GM12878 (cell line): ENCODE results near the gene ZNF512. TPM values are rescaled to one million over a fixed set of nuclear protein-coding genes. Genes with fewer than 3 reads are reported as not detected.

Experiments used
- ATAC-seq: fragments of 200-7000 bp; cut with Tn5 transposase; 3 replicates; pipeline ENCODE4 v1.9.1; 2020; ENCODE audit warnings: mild to moderate bottlenecking, moderate library complexity
- BruUV-seq: library from RNA; stranded (reverse); fragments of 400-500 nt; replicated peaks from 2 replicates; lab custom pipeline; 2021; lab: Mats Ljungman, UMichigan
- CTCF ChIA-PET: fragments of 300-600 bp; sonication (Branson Sonifier 250); formaldehyde crosslinking; extraction: SDS; loops from one replicate; lab custom pipeline; 2021; ENCODE audit warnings: inconsistent platforms; lab: Yijun Ruan, JAX
- POLR2A ChIA-PET: fragments of 350-600 bp; formaldehyde crosslinking; extraction: SDS; loops from one replicate; lab custom pipeline; 2021; ENCODE audit warnings: inconsistent platforms; lab: Charles Lee
- RAD21 ChIA-PET: fragments of 300-600 bp; sonication (Branson Sonifier 250); formaldehyde crosslinking; loops from one replicate; lab custom pipeline; 2023; ENCODE audit warnings: antibody characterized with exemption; ENCODE audit not compliant: unreplicated experiment; lab: Charles Lee
- SMC1A ChIA-PET: fragments of 300-600 bp; sonication (Branson Sonifier 250); formaldehyde crosslinking; loops from one replicate; lab custom pipeline; 2023; ENCODE audit not compliant: unreplicated experiment, uncharacterized antibody; lab: Charles Lee
- DNase-seq: peaks from one replicate; pipeline ENCODE4 v3.0.0-alpha.2; 2011; ENCODE audit warnings: low read depth, low spot score
- FAIRE-seq: peaks from 3 replicates; lab custom pipeline; 2011; peaks lifted over from hg19 to GRCh38; lab: Jason Lieb, UNC
- H2AFZ ChIP-seq: 2 replicates; pipeline ENCODE4 v1.6.0; 2011; ENCODE audit warnings: low read depth, low read length, control low read depth; ENCODE audit not compliant: control insufficient read depth
- H3K27ac ChIP-seq: 2 replicates; pipeline ENCODE4 v1.5.1; 2011; ENCODE audit warnings: control low read depth; ENCODE audit not compliant: control insufficient read depth, insufficient read depth
- H3K27me3 ChIP-seq, 2 experiments: replicated peaks in 1 of 2; 2 replicates each; pipeline versions ENCODE4 v1.6.0 to v1.6.1; 2011; ENCODE audit warnings: low read length in 1 of 2; ENCODE audit not compliant: control insufficient read depth in 2 of 2, insufficient read depth in 2 of 2
- H3K36me3 ChIP-seq, 2 experiments: 2 replicates each; pipeline ENCODE4 v1.5.1; 2011; ENCODE audit warnings: low read length in 1 of 2; ENCODE audit not compliant: control insufficient read depth in 2 of 2, insufficient read depth in 2 of 2
- H3K4me1 ChIP-seq: 2 replicates; pipeline ENCODE4 v1.6.1; 2011; ENCODE audit warnings: mild to moderate bottlenecking, low read length, moderate library complexity, mixed read lengths; ENCODE audit not compliant: control insufficient read depth, insufficient read depth
- H3K4me2 ChIP-seq: 2 replicates; pipeline ENCODE4 v1.6.0; 2011; ENCODE audit warnings: control low read depth; ENCODE audit not compliant: control insufficient read depth, insufficient read depth
- H3K4me3 ChIP-seq: fragments of 200-600 bp; sonication (generic); 2 replicates; pipeline ENCODE4 v1.5.1; 2016
- H3K79me2 ChIP-seq: 2 replicates; pipeline ENCODE4 v1.6.0; 2011; ENCODE audit warnings: low read length; ENCODE audit not compliant: control insufficient read depth, insufficient read depth
- H3K9ac ChIP-seq: 2 replicates; pipeline ENCODE4 v1.8.0; 2011; ENCODE audit warnings: low read length, control low read depth, mixed read lengths; ENCODE audit not compliant: control insufficient read depth, insufficient read depth
- H3K9me3 ChIP-seq: replicated peaks from 3 replicates; pipeline ENCODE4 v1.5.1; 2011; ENCODE audit warnings: mild to moderate bottlenecking, low read length; ENCODE audit not compliant: control insufficient read depth, insufficient read depth
- H4K20me1 ChIP-seq: 2 replicates; pipeline ENCODE4 v1.6.0; 2011; ENCODE audit not compliant: control insufficient read depth, insufficient read depth
- CREM ChIP-seq: IDR thresholded peaks from 2 replicates; pipeline ENCODE4 v1.6.1; 2014; ENCODE audit warnings: antibody characterized with exemption, low read depth
- FOS ChIP-seq: IDR thresholded peaks from 3 replicates; pipeline ENCODE4 v1.6.1; 2011; ENCODE audit warnings: borderline replicate concordance; ENCODE audit not compliant: insufficient read length; ENCODE audit errors: extremely low read depth
- HCFC1 ChIP-seq: fragments of 150-350 bp; IDR thresholded peaks from 2 replicates; pipeline ENCODE4 v1.6.1; 2014; ENCODE audit warnings: low read length
- IKZF2 ChIP-seq, 2 experiments: fragments of 450-650 bp; IDR thresholded peaks; 2 replicates each; pipeline ENCODE4 v1.6.1; 2017; ENCODE audit warnings: mild to moderate bottlenecking in 2 of 2, moderate library complexity in 2 of 2
- JUND ChIP-seq: IDR thresholded peaks from 2 replicates; pipeline ENCODE4 v1.6.1; 2012; ENCODE audit warnings: low read depth, mild to moderate bottlenecking, low read length, improper control_type of control experiment, moderate library complexity
- NFXL1 ChIP-seq: fragments of 450-650 bp; IDR thresholded peaks from 2 replicates; pipeline ENCODE4 v1.6.1; 2017; ENCODE audit warnings: antibody characterized with exemption, mild to moderate bottlenecking, borderline replicate concordance
- NFYA ChIP-seq: IDR thresholded peaks from 2 replicates; pipeline ENCODE4 v1.6.1; 2011; ENCODE audit warnings: low read depth, mild to moderate bottlenecking, low read length, improper control_type of control experiment, borderline replicate concordance
- RCOR1 ChIP-seq: conservative IDR thresholded peaks from 2 replicates; pipeline ENCODE4 v1.6.1; 2012; ENCODE audit warnings: low read depth, low read length, improper control_type of control experiment
- RUNX3 ChIP-seq: IDR thresholded peaks from 2 replicates; pipeline ENCODE4 v1.6.1; 2012; ENCODE audit warnings: low read length, inconsistent platforms
- SMAD5 ChIP-seq: IDR thresholded peaks from 2 replicates; pipeline ENCODE4 v1.6.1; 2016; ENCODE audit warnings: antibody characterized with exemption, low read depth
- TCF3 ChIP-seq: IDR thresholded peaks from 2 replicates; pipeline ENCODE4 v1.6.1; 2012; ENCODE audit warnings: low read depth, mild to moderate bottlenecking, low read length, borderline replicate concordance; ENCODE audit not compliant: insufficient read depth
- YBX1 ChIP-seq: fragments of 450-650 bp; IDR thresholded peaks from 2 replicates; pipeline ENCODE4 v1.6.1; 2016; ENCODE audit warnings: antibody characterized with exemption
- ZNF622 ChIP-seq: fragments of 450-650 bp; IDR thresholded peaks from 2 replicates; pipeline ENCODE4 v1.6.1; 2017; ENCODE audit warnings: mild to moderate bottlenecking, inconsistent platforms
- WGBS: methylation state at CpG from one replicate; pipeline ENCODE4 v1.1.6; 2016; ENCODE audit warnings: low lambda C conversion rate; ENCODE audit not compliant: insufficient replicate concordance, insufficient coverage; ENCODE audit errors: missing lambda C conversion rate; 5-methylcytosine and 5-hydroxymethylcytosine counted together
- in situ Hi-C: fragments of 300-500 bp; cut with MboI; formaldehyde crosslinking; loops from 9 replicates; pipeline ENCODE4 v1.14.3; 2018; ENCODE audit warnings: mixed read lengths
- intact Hi-C: fragments of 100-400 bp; cut with micrococcal nuclease; formaldehyde crosslinking; loops from one replicate; pipeline ENCODE4 v1.14.2; 2022; ENCODE audit not compliant: unreplicated experiment
- polyA plus RNA-seq, 11 experiments: library from polyadenylated mRNA; depleted of rRNA in 4 of 11; unstranded in 6 of 11; stranded (reverse) in 5 of 11; fragments of >200 nt; fragmentation: Nextera tagmentation in 4 of 11; fragmentation: Illumina TruSeq in 1 of 11; extraction: Ambion mirVana in 4 of 11; extraction: Trizol in 1 of 11; gene quantifications; 1 replicate in 1 of 11; 2 replicates in 10 of 11; pipeline versions ENCODE4 v1.2.1 to v1.2.3, GENCODE V29; 2011 to 2016; ENCODE audit warnings: inconsistent platforms in 2 of 11, missing spikeins in 2 of 11, low read depth in 1 of 11
- total RNA-seq, 4 experiments: library from RNA; depleted of rRNA in 3 of 4; stranded (reverse); fragments of >200 nt in 3 of 4; fragmentation: Illumina TruSeq in 1 of 4; extraction: Trizol in 1 of 4; gene quantifications; 2 replicates each; pipeline versions ENCODE4 v1.2.1 to v1.2.3, GENCODE V29; 2013 to 2021
- TF ChIP-seq, protein P1 (sequence below): fragments of 450-650 bp; formaldehyde crosslinking; IDR thresholded peaks from 2 replicates; pipeline ENCODE4 v1.5.0; 2022; ENCODE audit warnings: mild to moderate bottlenecking, missing genetic modification characterization
- TF ChIP-seq, protein P2 (sequence below): fragments of 150-350 bp; IDR thresholded peaks from 2 replicates; pipeline ENCODE4 v1.6.1; 2014; ENCODE audit warnings: mild to moderate bottlenecking, low read depth, low read length
- TF ChIP-seq, protein P3 (sequence below): fragments of 450-650 bp; IDR thresholded peaks from 2 replicates; pipeline ENCODE4 v1.6.1; 2017; ENCODE audit warnings: low read depth, mild to moderate bottlenecking, moderate library complexity

The ZNF512 gene
- total and polyA plus RNA-seq, 10 of the 15 experiments (the other 5 are each of a cell fraction or from before 2014, with no cell fraction given): 14.1 to 61.9 (median 31.2) TPM

DNA sequence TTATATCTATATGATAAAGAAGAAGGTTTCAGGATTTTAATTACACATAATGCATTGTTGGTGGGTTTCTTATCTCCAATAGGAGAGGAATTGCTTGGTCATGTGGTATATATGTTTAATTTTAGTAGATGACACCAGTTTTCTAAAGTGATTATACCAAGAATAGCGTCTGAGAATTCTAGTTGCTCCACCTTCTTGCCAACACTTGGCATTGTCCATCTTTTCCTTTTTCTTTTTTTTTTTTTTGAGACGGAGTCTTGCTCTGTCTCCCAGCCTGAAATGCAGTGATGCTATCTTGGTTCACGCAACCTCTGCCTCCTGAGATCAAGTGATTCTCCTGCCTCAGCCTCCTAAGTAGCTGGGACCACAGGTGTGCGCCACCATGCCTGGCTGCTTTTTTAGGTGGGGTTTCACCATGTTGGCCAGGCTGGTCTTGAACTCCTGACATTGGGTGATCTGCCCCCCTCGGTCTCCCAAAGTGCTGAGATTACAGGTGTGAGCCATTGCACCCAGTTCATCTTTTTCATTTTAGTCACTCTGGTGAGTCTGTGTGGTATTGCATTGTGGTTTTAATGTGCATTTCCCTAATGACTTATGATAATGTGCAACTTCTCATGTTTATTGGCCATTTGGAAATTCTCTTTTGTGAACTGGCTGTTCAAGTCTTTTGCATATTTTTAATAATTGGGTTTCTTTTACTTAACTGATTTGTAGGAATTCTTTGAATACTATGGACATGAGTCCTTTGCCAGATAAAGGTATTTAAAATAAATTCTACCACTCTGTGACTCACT lies 37.3 kb upstream of the ZNF512 start:
- no peak overlapping the region for H3K27ac ChIP-seq
- H3K36me3 ChIP-seq: no peaks in the 10 kb centered on the region
- no peaks in the 10 kb centered on the region for H3K9me3 ChIP-seq
- ChIA-PET SMC1A (no interaction called here), POLR2A (no interaction called here), RAD21 (no interaction called here), CTCF (interaction anchor here (0.6 kb wide), 1 partner anchor 243 kb away, joined by 3 read pairs; no protein-coding TSS in a partner anchor)
- no peak for FAIRE-seq
- H3K4me1 ChIP-seq: no peaks in the 10 kb centered on the region
- no peak overlapping the region for H3K4me2 ChIP-seq
- no peak for ATAC-seq
- no peaks in the 10 kb centered on the region for H3K79me2 ChIP-seq
- no peak overlapping the region for H2AFZ ChIP-seq
- no peak overlapping the region for H3K9ac ChIP-seq
- no peak for DNase-seq
- intact Hi-C loops: no loop called here
- H3K27me3 ChIP-seq: no peaks in the 10 kb centered on the region
- H3K4me3 ChIP-seq: no peak overlapping the region
- no peaks in the 10 kb centered on the region for H4K20me1 ChIP-seq
- no TSS peak for BruUV-seq
- WGBS: 47% methylated on average over 4 of the region's 5 CpGs
- in situ Hi-C loops: no loop called here
- TF ChIP-seq HCFC1: no peak
- TF ChIP-seq NFXL1: no peak
- no peak for TF ChIP-seq JUND
- TF ChIP-seq, protein P1, sequence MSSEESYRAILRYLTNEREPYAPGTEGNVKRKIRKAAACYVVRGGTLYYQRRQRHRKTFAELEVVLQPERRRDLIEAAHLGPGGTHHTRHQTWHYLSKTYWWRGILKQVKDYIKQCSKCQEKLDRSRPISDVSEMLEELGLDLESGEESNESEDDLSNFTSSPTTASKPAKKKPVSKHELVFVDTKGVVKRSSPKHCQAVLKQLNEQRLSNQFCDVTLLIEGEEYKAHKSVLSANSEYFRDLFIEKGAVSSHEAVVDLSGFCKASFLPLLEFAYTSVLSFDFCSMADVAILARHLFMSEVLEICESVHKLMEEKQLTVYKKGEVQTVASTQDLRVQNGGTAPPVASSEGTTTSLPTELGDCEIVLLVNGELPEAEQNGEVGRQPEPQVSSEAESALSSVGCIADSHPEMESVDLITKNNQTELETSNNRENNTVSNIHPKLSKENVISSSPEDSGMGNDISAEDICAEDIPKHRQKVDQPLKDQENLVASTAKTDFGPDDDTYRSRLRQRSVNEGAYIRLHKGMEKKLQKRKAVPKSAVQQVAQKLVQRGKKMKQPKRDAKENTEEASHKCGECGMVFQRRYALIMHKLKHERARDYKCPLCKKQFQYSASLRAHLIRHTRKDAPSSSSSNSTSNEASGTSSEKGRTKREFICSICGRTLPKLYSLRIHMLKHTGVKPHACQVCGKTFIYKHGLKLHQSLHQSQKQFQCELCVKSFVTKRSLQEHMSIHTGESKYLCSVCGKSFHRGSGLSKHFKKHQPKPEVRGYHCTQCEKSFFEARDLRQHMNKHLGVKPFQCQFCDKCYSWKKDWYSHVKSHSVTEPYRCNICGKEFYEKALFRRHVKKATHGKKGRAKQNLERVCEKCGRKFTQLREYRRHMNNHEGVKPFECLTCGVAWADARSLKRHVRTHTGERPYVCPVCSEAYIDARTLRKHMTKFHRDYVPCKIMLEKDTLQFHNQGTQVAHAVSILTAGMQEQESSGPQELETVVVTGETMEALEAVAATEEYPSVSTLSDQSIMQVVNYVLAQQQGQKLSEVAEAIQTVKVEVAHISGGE (CRISPR knock-in tag): no peak
- no peak for TF ChIP-seq IKZF2 (IDR thresholded peaks at IDR 0.05)
- no peak for TF ChIP-seq ZNF622
- TF ChIP-seq, protein P2, sequence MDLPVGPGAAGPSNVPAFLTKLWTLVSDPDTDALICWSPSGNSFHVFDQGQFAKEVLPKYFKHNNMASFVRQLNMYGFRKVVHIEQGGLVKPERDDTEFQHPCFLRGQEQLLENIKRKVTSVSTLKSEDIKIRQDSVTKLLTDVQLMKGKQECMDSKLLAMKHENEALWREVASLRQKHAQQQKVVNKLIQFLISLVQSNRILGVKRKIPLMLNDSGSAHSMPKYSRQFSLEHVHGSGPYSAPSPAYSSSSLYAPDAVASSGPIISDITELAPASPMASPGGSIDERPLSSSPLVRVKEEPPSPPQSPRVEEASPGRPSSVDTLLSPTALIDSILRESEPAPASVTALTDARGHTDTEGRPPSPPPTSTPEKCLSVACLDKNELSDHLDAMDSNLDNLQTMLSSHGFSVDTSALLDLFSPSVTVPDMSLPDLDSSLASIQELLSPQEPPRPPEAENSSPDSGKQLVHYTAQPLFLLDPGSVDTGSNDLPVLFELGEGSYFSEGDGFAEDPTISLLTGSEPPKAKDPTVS: no peak
- TF ChIP-seq RCOR1: no peak
- TF ChIP-seq YBX1: no peak
- TF ChIP-seq FOS: no peak
- TF ChIP-seq TCF3: no peak
- TF ChIP-seq CREM: no peak
- TF ChIP-seq, protein P3, sequence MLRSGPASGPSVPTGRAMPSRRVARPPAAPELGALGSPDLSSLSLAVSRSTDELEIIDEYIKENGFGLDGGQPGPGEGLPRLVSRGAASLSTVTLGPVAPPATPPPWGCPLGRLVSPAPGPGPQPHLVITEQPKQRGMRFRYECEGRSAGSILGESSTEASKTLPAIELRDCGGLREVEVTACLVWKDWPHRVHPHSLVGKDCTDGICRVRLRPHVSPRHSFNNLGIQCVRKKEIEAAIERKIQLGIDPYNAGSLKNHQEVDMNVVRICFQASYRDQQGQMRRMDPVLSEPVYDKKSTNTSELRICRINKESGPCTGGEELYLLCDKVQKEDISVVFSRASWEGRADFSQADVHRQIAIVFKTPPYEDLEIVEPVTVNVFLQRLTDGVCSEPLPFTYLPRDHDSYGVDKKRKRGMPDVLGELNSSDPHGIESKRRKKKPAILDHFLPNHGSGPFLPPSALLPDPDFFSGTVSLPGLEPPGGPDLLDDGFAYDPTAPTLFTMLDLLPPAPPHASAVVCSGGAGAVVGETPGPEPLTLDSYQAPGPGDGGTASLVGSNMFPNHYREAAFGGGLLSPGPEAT: no peak
- no peak for TF ChIP-seq RUNX3
- no peak for TF ChIP-seq NFYA
- TF ChIP-seq SMAD5: no peak
